Measurements from ENCODE around the gene SMCO4. TPM values are rescaled to one million over a fixed set of nuclear protein-coding genes. Genes with fewer than 3 reads are reported as not detected.
A peak's percentile ranks its signal among the peaks of the same experiment; 100 is the strongest.
"Not testable (repeated sequence)": the region's sequence is repeated elsewhere in the genome, so short reads cannot be mapped to it uniquely, and the experiment has no call there.

Gene SMCO4, protein sequence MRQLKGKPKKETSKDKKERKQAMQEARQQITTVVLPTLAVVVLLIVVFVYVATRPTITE
- 24.6 and 36.4 TPM in 2 replicates for total RNA-seq (2014; rRNA removed; shearing (Covaris generic))

- peak; percentile 94 for DNase-seq (ENCODE audit: low spot score)
Measured at GRCh38 chr11:93543292-93543977, at the start of gene SMCO4. TSS of gene SMCO4 (minus strand) at chr11:93543391. CDS start at chr11:93479189, 64,202 bp downstream.

DNA sequence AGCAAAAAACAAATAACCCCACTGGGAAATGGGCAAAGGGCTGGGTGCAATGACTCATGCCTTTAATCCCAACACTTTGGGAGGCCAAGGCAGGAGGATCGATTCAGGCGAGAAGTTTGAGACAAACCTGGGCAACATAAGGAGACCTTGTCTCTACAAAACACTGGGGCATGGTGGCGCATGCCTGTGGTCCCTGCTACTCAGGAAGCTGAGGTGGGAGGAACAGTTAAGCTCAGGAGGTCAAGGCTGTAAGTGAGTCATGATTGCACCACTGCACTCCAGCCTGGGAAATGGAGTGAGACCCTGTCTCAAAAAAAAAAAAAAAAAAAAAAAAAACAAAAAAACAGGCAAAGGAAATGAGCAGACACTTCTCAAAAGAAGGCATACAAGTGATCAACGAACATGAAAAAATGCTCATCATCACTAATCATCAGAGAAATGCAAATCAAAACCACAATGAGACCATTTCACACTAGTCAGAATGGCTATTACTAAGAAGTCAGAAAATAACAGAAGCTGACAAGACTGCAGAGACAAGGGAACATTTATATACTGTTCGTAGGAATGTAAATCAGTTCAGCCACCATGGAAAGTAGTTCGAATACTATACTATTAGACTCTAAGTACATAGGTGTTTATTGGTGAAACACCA is 48.2 kb upstream of the SMCO4 start:
- DNase-seq (ENCODE audit: low spot score) = no peak

GRCh38 chr11:93589347-93589746 is 46.2 kb upstream of the SMCO4 start:
- no peak for DNase-seq (ENCODE audit: low spot score)

DNA sequence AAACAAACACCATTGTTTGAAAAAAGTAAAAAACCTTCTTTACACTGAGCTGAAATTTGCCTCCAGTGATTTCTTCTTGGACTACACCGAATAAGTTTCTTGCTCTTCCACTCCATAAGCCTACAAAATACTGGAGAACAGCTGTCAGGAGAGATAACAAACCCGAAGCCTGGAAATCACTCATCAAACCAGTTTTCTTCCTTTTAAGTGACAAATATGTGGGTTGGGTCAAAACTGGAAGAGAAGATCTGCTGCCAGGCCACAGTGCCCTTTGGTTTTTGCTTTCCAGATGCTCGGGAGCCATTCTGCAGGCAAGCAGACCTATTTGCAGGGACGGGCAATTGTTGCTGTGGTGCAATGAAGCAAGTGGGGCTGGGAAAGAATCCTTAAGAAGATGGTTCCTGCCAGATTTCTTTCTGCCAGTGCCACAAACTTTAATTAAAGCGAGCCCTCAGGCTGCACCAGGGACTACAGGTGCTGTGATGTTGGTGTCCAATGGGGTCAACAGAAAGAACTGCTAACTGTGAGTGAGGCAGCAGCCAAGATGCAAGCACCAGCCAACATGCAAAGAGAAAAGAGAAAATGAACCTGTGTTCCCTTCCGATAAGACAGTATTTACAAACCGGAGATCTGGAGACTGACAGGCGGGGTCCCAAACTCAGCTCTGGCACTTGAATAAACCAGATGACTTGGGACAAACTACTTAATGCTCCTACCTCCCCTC is 44.8 kb upstream of the SMCO4 start:
- DNase-seq (ENCODE audit: low spot score) = no peak

GRCh38 chr11:93587425-93587824 is 44.2 kb upstream of the SMCO4 start:
- not testable (repeated sequence) for DNase-seq (ENCODE audit: low spot score)

DNA sequence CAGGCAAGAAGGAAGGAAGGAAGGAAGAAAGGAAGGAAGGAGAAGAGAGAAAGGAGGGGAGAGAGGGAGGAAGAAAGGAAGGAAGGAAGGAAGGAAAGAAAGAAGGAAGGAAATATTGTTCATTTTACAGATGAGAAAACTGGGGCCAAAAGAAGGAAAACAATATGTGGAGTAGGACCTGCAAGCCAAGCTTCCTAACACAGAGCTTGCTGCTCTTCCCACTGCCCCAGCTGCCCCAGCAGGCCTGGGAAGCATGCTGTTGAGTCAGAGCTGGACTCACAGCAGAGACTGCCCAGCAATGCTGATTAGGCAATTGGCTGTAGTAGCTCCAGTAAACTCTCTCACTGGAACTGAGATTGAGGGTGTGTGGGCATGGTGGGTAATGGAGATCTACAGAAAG is 42.6 kb upstream of the SMCO4 start:
- DNase-seq (ENCODE audit: low spot score) = no peak

DNA sequence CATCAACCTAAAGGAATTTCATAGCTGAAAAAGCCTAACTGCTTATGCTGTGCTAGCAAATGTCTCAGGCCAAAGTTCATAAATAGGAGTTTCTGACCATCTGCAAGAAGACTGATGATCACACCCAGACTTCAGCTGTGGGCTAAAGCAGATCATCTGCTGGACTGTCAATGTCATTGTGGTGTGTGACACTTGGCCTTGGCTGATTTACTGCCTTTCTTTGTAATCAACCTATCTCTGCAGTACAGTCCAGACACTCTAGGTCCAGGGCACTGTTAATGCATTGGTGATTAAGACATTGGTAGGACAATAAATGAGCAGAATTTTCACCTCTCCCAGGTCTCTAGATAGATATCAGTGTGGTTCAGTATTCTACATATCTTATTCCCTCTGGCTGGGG is 40.3 kb upstream of the SMCO4 start:
- no peak for DNase-seq (ENCODE audit: low spot score)

GRCh38 chr11:93579187-93579751 is 36.1 kb upstream of the SMCO4 start:
- no peak for DNase-seq (ENCODE audit: low spot score)

- DNase-seq (ENCODE audit: low spot score) = no peak
Measured at GRCh38 chr11:93577286-93577685, 34.1 kb upstream of the SMCO4 start.

DNA sequence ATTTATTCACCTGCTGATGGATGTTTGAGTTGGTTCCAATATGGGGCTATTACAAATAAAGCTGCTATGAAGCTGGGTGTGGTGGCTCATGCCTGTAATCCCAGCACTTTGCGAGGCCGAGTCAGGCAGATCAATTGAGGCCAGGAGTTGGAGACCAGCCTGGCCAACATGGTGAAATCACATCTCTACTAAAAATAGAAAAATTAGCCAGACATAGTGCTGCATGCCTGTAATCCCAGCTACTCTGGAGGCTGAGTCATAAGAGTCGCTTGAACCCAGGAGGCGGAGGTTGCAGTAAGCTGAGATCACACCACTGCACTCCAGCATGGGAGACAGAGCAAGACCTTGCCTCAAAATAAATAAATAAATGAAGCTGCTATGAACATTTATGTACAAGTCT is 33.7 kb upstream of the SMCO4 start:
- not testable (repeated sequence) for DNase-seq (ENCODE audit: low spot score)

DNA sequence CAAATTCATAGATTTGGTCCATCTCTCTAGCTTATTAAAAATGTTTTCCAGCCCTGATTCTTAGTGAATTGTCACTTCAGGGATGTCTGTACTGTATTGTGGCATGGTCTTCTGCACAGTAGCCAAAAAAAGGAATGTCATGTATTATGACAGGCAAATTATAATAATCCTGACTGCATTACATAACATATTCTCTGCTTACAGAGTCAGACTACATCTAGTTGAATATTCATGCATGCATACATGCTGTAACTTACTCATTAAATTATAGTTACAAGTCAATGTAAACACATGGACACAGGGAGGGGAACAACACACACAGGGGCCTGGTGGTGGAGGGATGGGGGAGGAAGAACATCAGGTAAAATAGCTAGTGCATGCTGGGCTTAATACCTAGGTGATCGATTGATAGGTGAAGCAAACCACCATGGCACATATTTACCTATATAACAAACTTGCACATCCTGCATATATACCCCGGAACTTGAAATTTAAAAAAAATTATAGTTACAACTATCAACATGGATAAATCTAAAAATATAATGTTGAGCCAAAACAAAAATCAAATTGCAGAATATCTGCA is 31.5 kb upstream of the SMCO4 start:
- no peak for DNase-seq (ENCODE audit: low spot score)

- DNase-seq (ENCODE audit: low spot score) = no peak
Measured at GRCh38 chr11:93573184-93573583, 30.0 kb upstream of the SMCO4 start.

DNA sequence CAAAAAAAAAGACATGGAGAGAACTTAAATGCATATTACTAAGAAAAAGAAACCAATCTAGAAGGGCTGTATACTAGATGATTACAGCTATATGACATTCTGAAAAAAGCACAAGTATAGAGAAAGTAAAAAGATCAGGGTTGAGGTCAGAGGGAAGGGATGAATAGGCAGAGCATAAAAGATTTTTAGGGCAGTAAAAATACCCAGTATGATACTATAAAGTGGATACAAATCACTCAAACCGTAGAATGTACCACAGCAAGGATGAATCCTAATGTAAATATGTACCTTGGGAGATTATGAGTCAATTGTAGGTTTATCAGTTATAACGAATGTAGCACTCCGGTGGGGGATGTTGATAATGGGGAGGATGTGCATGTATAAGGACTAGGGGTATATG is 29.4 kb upstream of the SMCO4 start:
- no peak for DNase-seq (ENCODE audit: low spot score)

- DNase-seq (ENCODE audit: low spot score) = no peak
Measured at GRCh38 chr11:93572171-93572570, 29.0 kb upstream of the SMCO4 start.

- no peak for DNase-seq (ENCODE audit: low spot score)
Measured at GRCh38 chr11:93571612-93572011, 28.4 kb upstream of the SMCO4 start.

GRCh38 chr11:93570759-93571413 is 27.7 kb upstream of the SMCO4 start:
- no peak for DNase-seq (ENCODE audit: low spot score)

DNA sequence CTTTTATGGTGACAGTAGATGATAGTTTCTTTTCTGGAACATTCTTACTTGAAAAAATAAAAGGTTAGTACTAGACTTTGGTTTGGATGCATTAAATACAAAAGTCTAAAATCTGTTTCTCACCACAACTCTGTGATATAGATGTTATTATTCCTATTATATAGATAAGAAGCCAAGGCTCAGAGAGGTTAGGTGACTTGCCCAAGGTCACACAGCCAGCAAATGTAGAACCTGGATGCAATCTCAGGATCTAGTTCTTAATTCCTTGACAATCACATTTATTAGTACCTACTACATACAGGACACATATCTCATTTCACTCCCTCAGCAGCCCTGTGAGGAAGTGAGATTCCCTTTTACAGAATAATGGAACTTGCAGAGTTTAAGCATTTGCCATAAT is 26.3 kb upstream of the SMCO4 start:
- no peak for DNase-seq (ENCODE audit: low spot score)

DNA sequence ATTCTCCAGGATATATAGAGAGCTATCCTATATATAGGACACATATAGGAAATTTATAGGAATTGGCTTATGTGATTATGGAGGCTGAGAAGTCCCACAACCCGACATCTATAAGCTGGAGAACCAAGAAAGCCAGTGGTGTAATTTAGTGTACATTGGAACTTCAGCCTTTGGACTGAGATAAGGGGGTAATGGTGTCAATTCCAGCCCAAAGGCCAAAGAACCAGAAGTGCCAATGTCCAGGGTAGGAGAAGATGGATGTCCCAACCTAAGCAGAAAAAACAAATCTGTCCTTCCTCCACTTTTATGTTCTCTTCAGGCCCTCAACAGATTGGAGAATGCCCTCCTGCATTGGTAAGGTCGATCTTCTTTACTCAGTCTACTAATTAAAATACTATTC is 25.5 kb upstream of the SMCO4 start:
- DNase-seq (ENCODE audit: low spot score) = no peak

- DNase-seq (ENCODE audit: low spot score) = no peak
Measured at GRCh38 chr11:93567401-93567895, 24.3 kb upstream of the SMCO4 start.

- DNase-seq (ENCODE audit: low spot score) = no peak
Measured at GRCh38 chr11:93564895-93565294, 21.7 kb upstream of the SMCO4 start.

GRCh38 chr11:93563857-93564256 is 20.7 kb upstream of the SMCO4 start:
- no peak for DNase-seq (ENCODE audit: low spot score)

All from HT-29 (cell line).